Osteoblast (primary cell): ENCODE results near the gene ADGRL3. TPM values are rescaled to one million over a fixed set of nuclear protein-coding genes. Genes with fewer than 3 reads are reported as not detected.

Experiments
- DNase-seq: peaks from one replicate; pipeline ENCODE4 v3.0.0; 2011; ENCODE audit warnings: low spot score, mixed read lengths; ENCODE audit not compliant: insufficient read length; ENCODE audit errors: missing footprints
- H2AFZ ChIP-seq: 2 replicates; pipeline ENCODE4 v1.6.0; 2011; ENCODE audit warnings: mild to moderate bottlenecking, low read length
- H3K27ac ChIP-seq: 2 replicates; pipeline ENCODE4 v1.5.1; 2011; ENCODE audit warnings: mild to moderate bottlenecking, low read depth, low read length, moderate library complexity
- H3K27me3 ChIP-seq: 2 replicates; pipeline ENCODE4 v1.6.0; 2012; ENCODE audit warnings: mild to moderate bottlenecking, control low read depth, inconsistent platforms, low read length, moderate library complexity; ENCODE audit not compliant: insufficient read depth
- H3K36me3 ChIP-seq: 2 replicates; pipeline ENCODE4 v1.5.1; 2011; ENCODE audit warnings: mild to moderate bottlenecking, low read length, control low read depth, moderate library complexity; ENCODE audit not compliant: insufficient read depth
- H3K4me1 ChIP-seq: 2 replicates; pipeline ENCODE4 v1.5.1; 2011; ENCODE audit warnings: mild to moderate bottlenecking, low read length, control low read depth, moderate library complexity; ENCODE audit not compliant: insufficient read depth
- H3K4me2 ChIP-seq: 2 replicates; pipeline ENCODE4 v1.6.0; 2011; ENCODE audit warnings: mild to moderate bottlenecking, low read length; ENCODE audit not compliant: insufficient read depth
- H3K4me3 ChIP-seq: fragments of 200-600 bp; sonication (generic); 3 replicates; pipeline ENCODE4 v1.5.1; 2012; ENCODE audit warnings: mild to moderate bottlenecking, low read length, inconsistent platforms; ENCODE audit not compliant: insufficient read depth
- H3K79me2 ChIP-seq: 2 replicates; pipeline ENCODE4 v1.6.0; 2012; ENCODE audit warnings: mild to moderate bottlenecking, low read length, control low read depth, inconsistent platforms; ENCODE audit not compliant: insufficient read depth
- H3K9me3 ChIP-seq: 2 replicates; pipeline ENCODE4 v1.5.1; 2011; ENCODE audit warnings: low read depth, low read length, control low read depth
- H4K20me1 ChIP-seq: 2 replicates; pipeline ENCODE4 v1.6.0; 2012; ENCODE audit warnings: mild to moderate bottlenecking, low read length, control low read depth; ENCODE audit not compliant: insufficient read depth
- total RNA-seq: library from RNA; depleted of rRNA; stranded (reverse); fragments of >200 nt; gene quantifications from 2 replicates; pipeline ENCODE4 v1.2.3, GENCODE V29; 2012
- TF ChIP-seq, protein P1 (sequence below): IDR thresholded peaks from 2 replicates; pipeline ENCODE4 v1.5.1; 2011; ENCODE audit warnings: mild to moderate bottlenecking, low read depth, low read length, moderate library complexity; ENCODE audit errors: extremely low read depth

Gene ADGRL3
- total RNA-seq, 1 donor = not detected

DNA sequence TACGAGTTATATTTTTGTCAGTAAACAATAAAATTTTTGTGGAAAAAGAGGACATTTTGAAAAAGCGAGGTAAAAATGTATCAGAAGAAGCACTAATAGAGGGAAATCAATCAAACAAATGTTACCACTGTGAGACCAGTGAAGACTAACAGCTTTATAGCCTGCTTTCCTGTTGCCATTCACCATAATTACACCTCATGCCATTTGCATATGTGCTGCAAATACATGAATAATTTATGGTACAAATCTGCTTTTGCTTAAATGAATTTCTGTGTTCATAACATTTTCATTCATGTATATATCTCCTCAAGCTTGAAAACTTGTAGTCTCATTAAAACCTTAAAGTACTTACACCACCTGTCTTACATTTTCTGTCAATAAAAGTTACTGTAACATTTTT, 830.8 kb downstream of the ADGRL3 start:
- DNase-seq = no peak
- Histone ChIP-seq H3K4me1 (no peaks in the 10 kb centered on the region), H3K27ac (no peak overlapping the region), H3K36me3 (no peaks in the 10 kb centered on the region), H3K4me3 (no peak overlapping the region), H3K4me2 (no peak overlapping the region), H3K27me3 (no peaks in the 10 kb centered on the region), H3K79me2 (no peaks in the 10 kb centered on the region), H4K20me1 (no peaks in the 10 kb centered on the region), H3K9me3 (no peaks in the 10 kb centered on the region), H2AFZ (no peak overlapping the region)
- TF ChIP-seq, protein P1, sequence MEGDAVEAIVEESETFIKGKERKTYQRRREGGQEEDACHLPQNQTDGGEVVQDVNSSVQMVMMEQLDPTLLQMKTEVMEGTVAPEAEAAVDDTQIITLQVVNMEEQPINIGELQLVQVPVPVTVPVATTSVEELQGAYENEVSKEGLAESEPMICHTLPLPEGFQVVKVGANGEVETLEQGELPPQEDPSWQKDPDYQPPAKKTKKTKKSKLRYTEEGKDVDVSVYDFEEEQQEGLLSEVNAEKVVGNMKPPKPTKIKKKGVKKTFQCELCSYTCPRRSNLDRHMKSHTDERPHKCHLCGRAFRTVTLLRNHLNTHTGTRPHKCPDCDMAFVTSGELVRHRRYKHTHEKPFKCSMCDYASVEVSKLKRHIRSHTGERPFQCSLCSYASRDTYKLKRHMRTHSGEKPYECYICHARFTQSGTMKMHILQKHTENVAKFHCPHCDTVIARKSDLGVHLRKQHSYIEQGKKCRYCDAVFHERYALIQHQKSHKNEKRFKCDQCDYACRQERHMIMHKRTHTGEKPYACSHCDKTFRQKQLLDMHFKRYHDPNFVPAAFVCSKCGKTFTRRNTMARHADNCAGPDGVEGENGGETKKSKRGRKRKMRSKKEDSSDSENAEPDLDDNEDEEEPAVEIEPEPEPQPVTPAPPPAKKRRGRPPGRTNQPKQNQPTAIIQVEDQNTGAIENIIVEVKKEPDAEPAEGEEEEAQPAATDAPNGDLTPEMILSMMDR = no peak

DNA sequence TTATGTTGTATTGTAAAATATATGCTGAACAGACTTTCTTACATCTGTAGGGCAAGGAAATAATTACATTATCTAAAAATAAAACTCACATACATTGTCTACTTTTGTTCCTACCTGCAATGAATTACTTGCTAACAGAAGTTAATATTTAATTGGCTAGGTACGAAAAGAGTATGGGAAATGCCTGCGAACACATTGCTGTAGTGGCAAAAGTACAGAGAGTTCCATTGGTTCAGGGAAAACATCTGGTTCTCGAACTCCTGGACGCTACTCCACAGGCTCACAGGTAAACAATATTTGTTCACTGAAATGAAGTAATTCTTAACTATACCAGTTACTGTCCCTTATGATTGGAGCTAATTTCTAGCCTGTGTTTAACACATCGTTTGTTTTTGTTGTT, 837.4 kb downstream of the ADGRL3 start:
- Histone ChIP-seq H4K20me1 (no peaks in the 10 kb centered on the region), H3K79me2 (no peaks in the 10 kb centered on the region), H2AFZ (no peak overlapping the region), H3K27me3 (no peaks in the 10 kb centered on the region), H3K4me3 (no peak overlapping the region), H3K4me2 (no peak overlapping the region), H3K9me3 (no peaks in the 10 kb centered on the region), H3K27ac (no peak overlapping the region), H3K4me1 (no peaks in the 10 kb centered on the region), H3K36me3 (no peaks in the 10 kb centered on the region)
- TF ChIP-seq, protein P1 = no peak
- DNase-seq = no peak

DNA sequence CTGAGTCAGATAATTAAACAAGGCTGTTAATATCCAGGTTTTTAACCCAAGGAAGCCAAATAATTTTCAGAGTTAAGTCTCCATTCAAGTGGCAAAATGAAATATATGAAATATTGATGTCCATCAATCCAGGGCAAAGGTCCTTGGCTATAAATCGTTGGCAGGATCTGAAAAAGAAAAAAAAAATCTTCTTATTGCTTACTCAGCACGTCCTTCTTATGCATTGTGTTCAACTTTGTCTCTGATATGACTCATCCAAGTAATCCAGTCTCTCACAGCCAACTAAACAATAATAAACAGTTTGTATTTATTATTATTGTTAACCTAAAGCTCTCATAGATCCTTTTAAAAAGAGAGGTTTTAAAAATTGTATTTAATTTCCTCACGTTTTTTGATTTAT, 851.2 kb downstream of the ADGRL3 start:
- Histone ChIP-seq H3K4me2 (no peak overlapping the region), H3K4me3 (no peak overlapping the region), H3K79me2 (no peaks in the 10 kb centered on the region), H3K27me3 (no peaks in the 10 kb centered on the region), H4K20me1 (no peaks in the 10 kb centered on the region), H3K36me3 (no peaks in the 10 kb centered on the region), H3K27ac (no peak overlapping the region), H3K4me1 (no peaks in the 10 kb centered on the region), H2AFZ (no peak overlapping the region), H3K9me3 (no peaks in the 10 kb centered on the region)
- TF ChIP-seq, protein P1 = no peak
- DNase-seq = no peak

DNA sequence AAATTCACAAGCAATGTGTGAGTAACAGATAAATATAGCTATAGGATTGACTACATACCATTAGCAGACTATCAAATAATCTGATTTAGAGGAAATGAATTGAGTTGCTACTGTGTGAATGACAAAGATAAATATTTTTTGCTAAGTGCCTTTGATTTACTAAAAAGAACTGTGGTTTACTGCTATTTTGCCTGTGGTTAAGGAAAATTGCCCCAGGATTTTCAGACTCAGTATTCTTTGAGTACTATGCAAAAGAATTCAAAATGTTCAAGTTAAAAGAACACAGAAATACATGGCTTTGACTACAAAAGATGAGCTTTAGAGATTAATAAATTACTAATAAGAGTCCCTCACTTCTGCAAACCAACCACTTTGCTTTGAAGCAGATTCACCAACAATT, 853.8 kb downstream of the ADGRL3 start:
- no peak for DNase-seq
- TF ChIP-seq, protein P1 = no peak
- no peaks in the 10 kb centered on the region for H4K20me1 ChIP-seq
- no peaks in the 10 kb centered on the region for H3K9me3 ChIP-seq
- no peaks in the 10 kb centered on the region for H3K4me1 ChIP-seq
- H2AFZ ChIP-seq = no peak overlapping the region
- no peak overlapping the region for H3K4me2 ChIP-seq
- H3K27me3 ChIP-seq = no peaks in the 10 kb centered on the region
- no peak overlapping the region for H3K4me3 ChIP-seq
- H3K27ac ChIP-seq = no peak overlapping the region
- no peaks in the 10 kb centered on the region for H3K79me2 ChIP-seq
- no peaks in the 10 kb centered on the region for H3K36me3 ChIP-seq
